H9 (cell line): ENCODE data around the gene COTL1. TPM values are rescaled to one million over a fixed set of nuclear protein-coding genes. Genes with fewer than 3 reads are reported as not detected.

Experiments
- DNase-seq: peaks from one replicate; pipeline ENCODE4 v3.0.0-alpha.2; 2017
- H2AFZ ChIP-seq: one replicate; pipeline ENCODE4 v1.6.1; 2013; ENCODE audit warnings: mild to moderate bottlenecking, low read length, control low read depth, moderate library complexity
- H2AK5ac ChIP-seq: 2 replicates; pipeline ENCODE4 v1.6.1; 2013; ENCODE audit warnings: low read length, control low read depth, mixed read lengths; ENCODE audit not compliant: insufficient read length
- H2BK120ac ChIP-seq: one replicate; pipeline ENCODE4 v1.6.1; 2013; ENCODE audit warnings: low read depth, mild to moderate bottlenecking, low read length, control low read depth, inconsistent platforms; ENCODE audit not compliant: poor library complexity, severe bottlenecking
- H2BK12ac ChIP-seq: 2 replicates; pipeline ENCODE4 v1.6.1; 2013; ENCODE audit warnings: low read length, control low read depth, mixed read lengths, low read depth; ENCODE audit not compliant: insufficient read length
- H2BK15ac ChIP-seq: 2 replicates; pipeline ENCODE4 v1.6.1; 2013; ENCODE audit warnings: low read depth, low read length, control low read depth
- H2BK20ac ChIP-seq: one replicate; pipeline ENCODE4 v1.6.1; 2013; ENCODE audit warnings: low read depth, mild to moderate bottlenecking, low read length, control low read depth, inconsistent platforms; ENCODE audit not compliant: poor library complexity, severe bottlenecking
- H2BK5ac ChIP-seq: 2 replicates; pipeline ENCODE4 v1.6.1; 2013; ENCODE audit warnings: low read length, control low read depth, mixed read lengths; ENCODE audit not compliant: insufficient read length
- H3K14ac ChIP-seq: 2 replicates; pipeline ENCODE4 v1.6.1; 2013; ENCODE audit warnings: low read length, control low read depth; ENCODE audit not compliant: insufficient read depth
- H3K18ac ChIP-seq: 2 replicates; pipeline ENCODE4 v1.6.1; 2013; ENCODE audit warnings: low read depth, mild to moderate bottlenecking, mixed read lengths, low read length, control low read depth; ENCODE audit not compliant: insufficient read length
- H3K23ac ChIP-seq: 2 replicates; pipeline ENCODE4 v1.6.1; 2013; ENCODE audit warnings: low read length, control low read depth, mixed read lengths, low read depth; ENCODE audit not compliant: insufficient read length
- H3K23me2 ChIP-seq: 2 replicates; pipeline ENCODE4 v1.6.1; 2013; ENCODE audit warnings: low read depth, mild to moderate bottlenecking, mixed read lengths, low read length, control low read depth; ENCODE audit not compliant: insufficient read length, poor library complexity, severe bottlenecking
- H3K27ac ChIP-seq: 2 replicates; pipeline ENCODE4 v1.5.1; 2013; ENCODE audit warnings: low read length, control low read depth, mixed read lengths, low read depth; ENCODE audit not compliant: insufficient read length
- H3K27me3 ChIP-seq: 2 replicates; pipeline ENCODE4 v1.6.1; 2013; ENCODE audit warnings: low read length, control low read depth, inconsistent platforms; ENCODE audit not compliant: insufficient read depth
- H3K4ac ChIP-seq: 2 replicates; pipeline ENCODE4 v1.6.1; 2013; ENCODE audit warnings: low read depth, mild to moderate bottlenecking, control low read depth, inconsistent platforms, low read length, moderate library complexity
- H3K4me1 ChIP-seq: 2 replicates; pipeline ENCODE4 v1.6.1; 2013; ENCODE audit warnings: low read length, control low read depth, inconsistent platforms; ENCODE audit not compliant: insufficient read depth
- H3K4me2 ChIP-seq: 2 replicates; pipeline ENCODE4 v1.6.1; 2013; ENCODE audit warnings: low read length, control low read depth, mixed read lengths; ENCODE audit not compliant: insufficient read length, insufficient read depth
- H3K56ac ChIP-seq: 2 replicates; pipeline ENCODE4 v1.6.1; 2013; ENCODE audit warnings: low read depth, mild to moderate bottlenecking, mixed read lengths, low read length, control low read depth; ENCODE audit not compliant: insufficient read length
- H3K79me1 ChIP-seq: 2 replicates; pipeline ENCODE4 v1.6.1; 2013; ENCODE audit warnings: low read depth, mild to moderate bottlenecking, moderate library complexity, low read length, control low read depth, inconsistent platforms; ENCODE audit not compliant: insufficient read depth, poor library complexity, severe bottlenecking
- H3K79me2 ChIP-seq: 2 replicates; pipeline ENCODE4 v1.6.1; 2013; ENCODE audit warnings: low read length, control low read depth, inconsistent platforms; ENCODE audit not compliant: insufficient read depth
- H3K9ac ChIP-seq: 2 replicates; pipeline ENCODE4 v1.6.1; 2013; ENCODE audit warnings: low read length, control low read depth, mixed read lengths; ENCODE audit not compliant: insufficient read length; ENCODE audit errors: extremely low read depth
- H3K9me3 ChIP-seq: one replicate; pipeline ENCODE4 v1.6.1; 2013; ENCODE audit warnings: low read depth, low read length, inconsistent platforms; ENCODE audit not compliant: control insufficient read depth
- H3T11ph ChIP-seq: one replicate; pipeline ENCODE4 v1.6.1; 2013; ENCODE audit warnings: mild to moderate bottlenecking, low read length, control low read depth, inconsistent platforms
- H4K20me1 ChIP-seq: one replicate; pipeline ENCODE4 v1.6.1; 2013; ENCODE audit not compliant: control insufficient read depth, insufficient read length, insufficient read depth
- H4K5ac ChIP-seq: 2 replicates; pipeline ENCODE4 v1.6.1; 2013; ENCODE audit warnings: low read depth, mild to moderate bottlenecking, mixed read lengths, low read length, control low read depth; ENCODE audit not compliant: insufficient read length
- H4K8ac ChIP-seq: replicated peaks from 2 replicates; pipeline ENCODE4 v1.6.1; 2013; ENCODE audit warnings: low read length, control low read depth, mixed read lengths, low read depth; ENCODE audit not compliant: insufficient read length
- H4K91ac ChIP-seq: 2 replicates; pipeline ENCODE4 v1.6.1; 2013; ENCODE audit warnings: low read depth, mild to moderate bottlenecking, moderate library complexity, mixed read lengths, low read length, control low read depth; ENCODE audit not compliant: insufficient read length
- H3K27ac Mint-ChIP-seq, 3 experiments: 2 replicates in 2 of 3; 3 replicates in 1 of 3; pipeline ENCODE4 v1.8.0; 2020 to 2021; ENCODE audit warnings: mixed read lengths in 3 of 3, mild to moderate bottlenecking in 1 of 3, moderate library complexity in 1 of 3
- H3K27me3 Mint-ChIP-seq: 2 replicates; pipeline ENCODE4 v1.8.0; 2021; ENCODE audit warnings: low read depth, mild to moderate bottlenecking, moderate library complexity, mixed read lengths
- H3K36me3 Mint-ChIP-seq, 3 experiments: 2 replicates in 2 of 3; 3 replicates in 1 of 3; pipeline ENCODE4 v1.8.0; 2020 to 2021; ENCODE audit warnings: low read depth in 3 of 3, mixed read lengths in 3 of 3; ENCODE audit not compliant: insufficient read depth in 1 of 3
- H3K4me1 Mint-ChIP-seq, 2 experiments: 2 replicates each; pipeline ENCODE4 v1.8.0; 2020; ENCODE audit warnings: mixed read lengths in 2 of 2
- H3K4me3 Mint-ChIP-seq, 2 experiments: 2 replicates in 1 of 2; 3 replicates in 1 of 2; pipeline ENCODE4 v1.8.0; 2020 to 2021; ENCODE audit warnings: mild to moderate bottlenecking in 2 of 2, mixed read lengths in 2 of 2, moderate library complexity in 1 of 2
- H3K9me3 Mint-ChIP-seq, 2 experiments: 2 replicates in 1 of 2; 3 replicates in 1 of 2; pipeline ENCODE4 v1.8.0; 2020; ENCODE audit warnings: mild to moderate bottlenecking in 2 of 2, mixed read lengths in 2 of 2, moderate library complexity in 1 of 2
- WGBS: extraction: QIAGEN DNeasy Blood & Tissue Kit; methylation state at CpG from one replicate; pipeline ENCODE4 v1.1.7; 2013; ENCODE audit warnings: missing lambda C conversion rate, low lambda C conversion rate, mixed read lengths; ENCODE audit not compliant: insufficient read length; ENCODE audit errors: extremely low coverage; 5-methylcytosine and 5-hydroxymethylcytosine counted together
- total RNA-seq: library from RNA; stranded (reverse); gene quantifications from 2 replicates; pipeline ENCODE4 v1.2.1, GENCODE V29; 2021
- TF ChIP-seq, protein P1 (sequence below): fragments of 200-600 bp; sonication (generic); conservative IDR thresholded peaks from 3 replicates; pipeline ENCODE4 v1.8.0; 2021; ENCODE audit warnings: antibody characterized with exemption, mild to moderate bottlenecking

COTL1 gene
- total RNA-seq, 1 experiment from 2014 or later: 81.4 TPM

DNA sequence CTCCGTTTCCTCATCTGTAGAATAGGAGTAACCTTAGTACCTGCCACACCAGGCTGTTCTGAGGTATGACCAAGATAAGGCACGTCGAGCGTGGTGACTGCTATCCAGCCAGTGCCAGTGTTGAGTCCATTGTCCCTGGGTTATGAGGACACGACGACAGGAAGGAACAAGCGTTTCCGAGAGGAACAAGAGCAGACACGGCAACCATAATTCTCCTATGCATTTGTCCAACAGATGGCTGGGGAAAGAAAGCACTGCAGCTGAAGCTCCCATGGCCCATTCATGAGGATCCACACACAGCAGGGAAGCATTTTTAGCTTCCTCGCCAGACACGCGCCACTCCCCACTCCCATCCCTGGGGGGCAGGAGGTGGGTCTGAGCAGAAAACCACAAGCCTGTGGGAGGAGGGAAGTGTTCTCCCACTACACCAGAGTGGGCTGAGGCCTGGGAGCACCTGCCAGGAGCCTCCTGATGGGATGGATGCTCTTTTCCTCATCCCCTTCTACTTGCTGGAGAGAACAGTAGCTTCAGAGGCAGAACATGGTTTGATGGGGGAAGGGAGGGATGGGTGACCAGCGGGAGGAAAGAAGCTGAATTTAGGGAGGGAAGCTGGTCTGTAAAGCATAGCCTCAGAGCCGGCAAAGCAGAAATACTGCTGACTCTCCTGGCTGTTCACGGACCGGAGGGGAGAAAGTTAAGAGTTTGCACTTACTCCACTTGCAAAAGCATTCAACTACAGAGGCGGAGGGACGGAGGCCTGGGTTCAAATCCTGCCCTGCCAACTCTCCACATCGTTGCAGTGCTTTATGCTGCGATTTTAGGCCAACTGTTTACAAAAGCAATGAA is 2.7 kb downstream of the COTL1 start:
- Mint-ChIP-seq H3K27ac (peak overlapping the region in 1 of 3 experiments; percentile 40; a peak in 1 of 7 replicates), H3K4me1 (peaks cover 32 to 39% of the 10 kb centered on the region in 2 experiments), H3K36me3 (peaks cover 4 to 16% (median 13%) of the 10 kb centered on the region in 3 experiments), H3K27me3 (peaks cover 12% of the 10 kb centered on the region), H3K4me3 (peak overlapping the region in 1 of 2 experiments; percentile 64; a peak in 2 of 5 replicates), H3K9me3 (no peaks in the 10 kb centered on the region)
- no peak overlapping the region for H4K91ac ChIP-seq
- no peak overlapping the region for H3K18ac ChIP-seq
- H2BK12ac ChIP-seq: no peak overlapping the region
- no peak overlapping the region for H3K14ac ChIP-seq
- H4K5ac ChIP-seq: no peak overlapping the region
- peaks cover 3% of the 10 kb centered on the region; the same call in 1 of the 2 replicates for H3K27me3 ChIP-seq
- H2AK5ac ChIP-seq: no peak overlapping the region
- no peak overlapping the region for H2BK15ac ChIP-seq
- no peak overlapping the region for H4K8ac ChIP-seq
- no peak overlapping the region for H3K56ac ChIP-seq
- no peak overlapping the region for H3T11ph ChIP-seq
- H2BK5ac ChIP-seq: no peak overlapping the region
- no peaks in the 10 kb centered on the region for H4K20me1 ChIP-seq
- no peaks in the 10 kb centered on the region for H3K9me3 ChIP-seq
- H3K23me2 ChIP-seq: peaks cover 11% of the 10 kb centered on the region
- no peaks in the 10 kb centered on the region for H3K4me1 ChIP-seq
- H3K23ac ChIP-seq: no peak overlapping the region
- no CpG with 5 or more reads among the region's 20 CpGs for WGBS
- H3K4me2 ChIP-seq: no peak overlapping the region
- no peak overlapping the region for H2BK20ac ChIP-seq
- H3K27ac ChIP-seq: no peak overlapping the region
- H3K79me1 ChIP-seq: peaks cover 4% of the 10 kb centered on the region
- no peak overlapping the region for H3K4ac ChIP-seq
- no peak overlapping the region for H2AFZ ChIP-seq
- H2BK120ac ChIP-seq: no peak overlapping the region
- TF ChIP-seq, protein P1, sequence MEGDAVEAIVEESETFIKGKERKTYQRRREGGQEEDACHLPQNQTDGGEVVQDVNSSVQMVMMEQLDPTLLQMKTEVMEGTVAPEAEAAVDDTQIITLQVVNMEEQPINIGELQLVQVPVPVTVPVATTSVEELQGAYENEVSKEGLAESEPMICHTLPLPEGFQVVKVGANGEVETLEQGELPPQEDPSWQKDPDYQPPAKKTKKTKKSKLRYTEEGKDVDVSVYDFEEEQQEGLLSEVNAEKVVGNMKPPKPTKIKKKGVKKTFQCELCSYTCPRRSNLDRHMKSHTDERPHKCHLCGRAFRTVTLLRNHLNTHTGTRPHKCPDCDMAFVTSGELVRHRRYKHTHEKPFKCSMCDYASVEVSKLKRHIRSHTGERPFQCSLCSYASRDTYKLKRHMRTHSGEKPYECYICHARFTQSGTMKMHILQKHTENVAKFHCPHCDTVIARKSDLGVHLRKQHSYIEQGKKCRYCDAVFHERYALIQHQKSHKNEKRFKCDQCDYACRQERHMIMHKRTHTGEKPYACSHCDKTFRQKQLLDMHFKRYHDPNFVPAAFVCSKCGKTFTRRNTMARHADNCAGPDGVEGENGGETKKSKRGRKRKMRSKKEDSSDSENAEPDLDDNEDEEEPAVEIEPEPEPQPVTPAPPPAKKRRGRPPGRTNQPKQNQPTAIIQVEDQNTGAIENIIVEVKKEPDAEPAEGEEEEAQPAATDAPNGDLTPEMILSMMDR: no peak
- H3K9ac ChIP-seq: no peak overlapping the region
- DNase-seq: no peak
- peaks cover 11% of the 10 kb centered on the region; the same call in 1 of the 2 replicates for H3K79me2 ChIP-seq
